ENCODE measurements around the gene RABGAP1L.

RABGAP1L gene

DNA sequence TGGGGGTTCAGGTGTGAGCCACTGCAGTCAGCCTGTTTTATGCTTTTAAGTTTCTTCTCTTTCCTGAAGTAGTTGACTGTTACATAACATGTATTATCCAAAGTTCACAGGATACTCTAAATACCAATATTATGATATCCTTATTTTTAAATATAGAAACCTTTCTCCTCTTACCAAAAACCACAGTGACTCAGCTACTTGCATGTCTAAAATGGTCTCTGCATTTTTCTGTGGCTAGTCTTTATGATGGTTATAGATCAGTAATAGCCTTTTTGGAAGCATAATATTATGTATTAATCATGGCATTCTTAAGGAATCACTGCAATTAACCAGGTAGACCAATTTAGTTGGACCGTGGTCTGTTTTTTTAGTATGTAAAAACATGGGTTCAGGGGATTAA lies 629.7 kb downstream of the RABGAP1L start:
- Histone ChIP-seq H3K9ac (ENCODE audit: low read length) (no peak overlapping the region), H3K27me3 (ENCODE audit: control insufficient read depth, insufficient read depth, low read length) (no peaks in the 10 kb centered on the region), H3K27ac (ENCODE audit: low read length) (no peak overlapping the region), H3K4me1 (ENCODE audit: control insufficient read depth, low read depth, low read length) (peaks cover 5% of the 10 kb centered on the region), H3K36me3 (ENCODE audit: control insufficient read depth, low read depth, low read length) (no peaks in the 10 kb centered on the region), H3K9me3 (ENCODE audit: control insufficient read depth, low read depth, low read length) (no peaks in the 10 kb centered on the region), H3K4me3 (ENCODE audit: low read length) (no peak overlapping the region)

DNA sequence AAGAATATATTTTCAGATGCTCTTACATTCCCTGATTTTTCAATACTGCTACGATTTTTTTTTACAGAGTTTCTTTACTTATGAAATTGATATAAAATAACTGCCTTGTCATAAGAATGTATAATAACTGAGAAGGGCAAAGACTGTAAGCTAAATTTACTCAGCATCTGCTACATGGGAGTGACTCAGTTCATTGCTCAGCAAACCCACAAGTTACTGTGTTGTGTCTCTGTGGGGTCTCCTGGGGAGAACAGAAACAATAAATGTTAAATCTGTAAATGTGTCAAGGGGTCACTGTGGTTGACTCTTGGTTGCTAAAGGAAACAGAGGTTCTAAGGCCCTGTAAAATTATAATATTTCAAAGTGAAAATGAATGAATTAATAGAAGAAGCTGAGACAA lies 630.1 kb downstream of the RABGAP1L start:
- Histone ChIP-seq H3K4me3 (ENCODE audit: low read length) (no peak overlapping the region), H3K27ac (ENCODE audit: low read length) (no peak overlapping the region), H3K27me3 (ENCODE audit: control insufficient read depth, insufficient read depth, low read length) (no peaks in the 10 kb centered on the region), H3K9me3 (ENCODE audit: control insufficient read depth, low read depth, low read length) (no peaks in the 10 kb centered on the region), H3K4me1 (ENCODE audit: control insufficient read depth, low read depth, low read length) (peaks cover 5% of the 10 kb centered on the region), H3K9ac (ENCODE audit: low read length) (no peak overlapping the region), H3K36me3 (ENCODE audit: control insufficient read depth, low read depth, low read length) (no peaks in the 10 kb centered on the region)

DNA sequence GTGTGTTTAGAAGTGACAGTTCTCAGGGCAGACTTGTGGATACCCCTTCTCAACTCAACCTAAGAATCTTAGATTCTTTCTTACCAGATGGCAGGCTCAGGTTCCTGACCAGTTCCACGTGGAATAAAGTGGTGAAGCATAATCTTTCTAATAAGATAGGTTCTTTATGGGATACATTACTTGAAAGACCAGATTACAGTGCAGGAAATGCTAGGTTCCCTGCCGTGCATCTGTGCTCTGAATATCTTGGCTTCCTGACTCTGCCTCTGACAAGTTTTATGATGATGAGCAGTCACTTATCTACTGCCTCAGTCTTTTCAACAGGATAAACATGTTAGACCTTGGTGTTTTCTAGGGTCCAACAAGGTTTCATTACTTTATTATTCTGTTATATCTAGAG lies 632.5 kb downstream of the RABGAP1L start:
- no peak overlapping the region for H3K9ac ChIP-seq (ENCODE audit: low read length)
- no peaks in the 10 kb centered on the region for H3K9me3 ChIP-seq (ENCODE audit: control insufficient read depth, low read depth, low read length)
- H3K27ac ChIP-seq (ENCODE audit: low read length), result no peak overlapping the region
- H3K36me3 ChIP-seq (ENCODE audit: control insufficient read depth, low read depth, low read length), result no peaks in the 10 kb centered on the region
- peaks cover 8% of the 10 kb centered on the region for H3K4me1 ChIP-seq (ENCODE audit: control insufficient read depth, low read depth, low read length)
- no peaks in the 10 kb centered on the region for H3K27me3 ChIP-seq (ENCODE audit: control insufficient read depth, insufficient read depth, low read length)
- H3K4me3 ChIP-seq (ENCODE audit: low read length), result no peak overlapping the region

DNA sequence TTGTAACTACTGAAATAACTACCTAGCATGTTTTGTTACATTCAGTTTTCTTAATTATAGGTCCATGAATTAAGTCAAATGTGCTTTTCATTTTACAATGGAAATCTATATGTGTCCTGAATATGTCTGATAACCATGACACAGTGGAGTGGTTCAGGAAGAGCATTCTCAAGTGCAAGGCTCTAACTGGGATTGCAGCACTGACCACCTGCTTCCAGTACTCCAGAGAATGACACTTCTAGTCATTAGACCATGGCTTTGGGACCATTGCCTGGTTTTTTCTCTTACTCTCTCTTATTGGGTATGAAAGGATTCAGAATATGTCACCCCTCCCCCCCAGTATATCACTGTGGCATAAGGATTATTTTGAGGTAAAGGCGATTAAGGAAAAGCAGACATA lies 635.5 kb downstream of the RABGAP1L start:
- H3K27ac ChIP-seq (ENCODE audit: low read length), result no peak overlapping the region

DNA sequence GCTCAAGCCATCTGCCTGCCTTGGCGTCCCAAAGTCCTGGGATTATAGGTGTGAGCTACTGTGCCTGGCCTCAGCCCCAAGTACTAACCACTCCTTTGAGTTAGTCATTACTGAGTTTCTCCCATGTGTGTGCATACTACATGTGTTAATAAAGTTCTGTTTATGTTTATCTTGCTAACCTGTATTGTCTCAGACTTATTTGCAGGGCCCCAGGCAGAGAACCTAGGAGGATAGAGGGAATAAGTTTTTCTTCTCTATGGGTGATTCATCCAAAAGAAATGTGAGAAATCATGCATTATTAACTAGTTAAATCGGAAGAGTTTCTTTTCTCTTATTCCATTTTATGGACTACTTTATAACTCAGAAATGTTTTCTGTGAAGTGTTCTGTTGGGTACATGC lies 636.5 kb downstream of the RABGAP1L start:
- no peaks in the 10 kb centered on the region for H3K36me3 ChIP-seq (ENCODE audit: control insufficient read depth, low read depth, low read length)
- H3K9ac ChIP-seq (ENCODE audit: low read length), result no peak overlapping the region
- H3K4me3 ChIP-seq (ENCODE audit: low read length), result no peak overlapping the region
- H3K4me1 ChIP-seq (ENCODE audit: control insufficient read depth, low read depth, low read length), result peaks cover 28% of the 10 kb centered on the region
- peaks cover 6% of the 10 kb centered on the region for H3K27me3 ChIP-seq (ENCODE audit: control insufficient read depth, insufficient read depth, low read length)
- no peak overlapping the region for H3K27ac ChIP-seq (ENCODE audit: low read length)
- no peaks in the 10 kb centered on the region for H3K9me3 ChIP-seq (ENCODE audit: control insufficient read depth, low read depth, low read length)

More for the DNA sequence above, 635.5 kb downstream of the RABGAP1L start:
- Histone ChIP-seq H3K4me3 (ENCODE audit: low read length) (no peak overlapping the region), H3K9ac (ENCODE audit: low read length) (no peak overlapping the region), H3K4me1 (ENCODE audit: control insufficient read depth, low read depth, low read length) (peaks cover 18% of the 10 kb centered on the region), H3K9me3 (ENCODE audit: control insufficient read depth, low read depth, low read length) (no peaks in the 10 kb centered on the region), H3K27me3 (ENCODE audit: control insufficient read depth, insufficient read depth, low read length) (no peaks in the 10 kb centered on the region), H3K36me3 (ENCODE audit: control insufficient read depth, low read depth, low read length) (no peaks in the 10 kb centered on the region)

- Histone ChIP-seq H3K4me1 (ENCODE audit: control insufficient read depth, low read depth, low read length) (peaks cover 26% of the 10 kb centered on the region), H3K36me3 (ENCODE audit: control insufficient read depth, low read depth, low read length) (no peaks in the 10 kb centered on the region), H3K27ac (ENCODE audit: low read length) (no peak overlapping the region), H3K9me3 (ENCODE audit: control insufficient read depth, low read depth, low read length) (no peaks in the 10 kb centered on the region), H3K27me3 (ENCODE audit: control insufficient read depth, insufficient read depth, low read length) (peaks cover 12% of the 10 kb centered on the region), H3K4me3 (ENCODE audit: low read length) (no peak overlapping the region), H3K9ac (ENCODE audit: low read length) (no peak overlapping the region)
These were observed 638.1 kb downstream of the RABGAP1L start for GRCh38 chr1:174797398-174797797.

GRCh38 chr1:174799136-174799479 lies 639.8 kb downstream of the RABGAP1L start:
- H3K9me3 ChIP-seq (ENCODE audit: control insufficient read depth, low read depth, low read length), result no peaks in the 10 kb centered on the region
- peaks cover 12% of the 10 kb centered on the region for H3K27me3 ChIP-seq (ENCODE audit: control insufficient read depth, insufficient read depth, low read length)
- no peaks in the 10 kb centered on the region for H3K36me3 ChIP-seq (ENCODE audit: control insufficient read depth, low read depth, low read length)
- peaks cover 26% of the 10 kb centered on the region for H3K4me1 ChIP-seq (ENCODE audit: control insufficient read depth, low read depth, low read length)
- no peak overlapping the region for H3K27ac ChIP-seq (ENCODE audit: low read length)
- H3K9ac ChIP-seq (ENCODE audit: low read length), result no peak overlapping the region
- H3K4me3 ChIP-seq (ENCODE audit: low read length), result peak overlapping the region; percentile 69

DNA sequence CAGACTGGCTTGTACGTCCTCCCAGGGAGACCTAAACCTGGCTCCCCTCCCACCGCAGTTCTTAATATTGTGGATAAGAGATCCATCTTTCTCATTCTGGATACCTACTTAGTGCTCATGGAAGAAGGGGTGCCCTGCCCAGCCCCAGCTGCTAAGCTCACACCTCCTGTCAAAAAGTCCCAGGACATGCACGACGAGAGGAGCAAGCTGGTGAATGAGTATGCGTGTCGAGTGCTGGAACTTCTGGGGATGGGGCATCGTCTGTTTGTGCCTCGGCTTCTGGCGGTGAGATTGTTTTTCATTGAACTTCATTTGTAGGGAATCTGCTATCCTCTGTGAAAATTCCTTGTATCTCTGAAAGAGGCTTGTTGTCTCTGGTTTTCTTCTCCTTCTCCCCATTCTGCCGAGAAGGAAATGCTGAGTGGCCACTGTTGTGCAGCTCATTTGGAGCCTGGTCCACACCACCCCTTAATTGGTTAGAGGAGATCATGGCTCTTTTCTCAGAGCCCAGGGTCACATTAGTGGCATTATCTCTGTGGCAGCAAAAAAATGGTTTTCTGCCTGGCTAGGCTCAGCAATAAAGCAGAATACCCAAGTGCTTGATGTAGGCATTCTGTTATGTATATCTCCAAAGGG lies 641.0 kb downstream of the RABGAP1L start:
- peak overlapping the region; percentile 69 for H3K4me3 ChIP-seq (ENCODE audit: low read length)
- H3K4me1 ChIP-seq (ENCODE audit: control insufficient read depth, low read depth, low read length), result peaks cover 23% of the 10 kb centered on the region
- no peak overlapping the region for H3K27ac ChIP-seq (ENCODE audit: low read length)
- H3K9me3 ChIP-seq (ENCODE audit: control insufficient read depth, low read depth, low read length), result no peaks in the 10 kb centered on the region
- H3K27me3 ChIP-seq (ENCODE audit: control insufficient read depth, insufficient read depth, low read length), result peaks cover 12% of the 10 kb centered on the region
- no peaks in the 10 kb centered on the region for H3K36me3 ChIP-seq (ENCODE audit: control insufficient read depth, low read depth, low read length)
- H3K9ac ChIP-seq (ENCODE audit: low read length), result peak overlapping the region; percentile 64

DNA sequence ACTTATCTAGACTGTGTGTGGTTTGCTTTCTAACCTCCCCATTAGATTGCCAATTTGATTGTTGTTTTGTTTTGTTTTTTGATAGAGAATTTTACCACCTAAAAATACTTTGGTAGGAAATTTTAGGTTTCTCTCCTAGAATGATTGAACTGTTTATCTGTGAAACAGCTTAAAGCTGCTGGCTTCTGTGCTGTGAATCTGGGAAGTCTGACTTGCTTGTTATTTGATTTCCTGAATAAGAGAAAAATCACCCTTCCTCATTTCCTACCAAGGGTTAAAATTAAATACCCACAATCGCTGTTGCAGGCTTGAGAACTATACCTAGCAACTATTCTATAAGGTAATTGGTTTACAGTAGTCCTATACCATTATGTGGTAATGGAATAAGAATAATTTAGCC lies 641.6 kb downstream of the RABGAP1L start:
- Histone ChIP-seq H3K9ac (ENCODE audit: low read length) (peak overlapping the region; percentile 64), H3K27ac (ENCODE audit: low read length) (no peak overlapping the region), H3K27me3 (ENCODE audit: control insufficient read depth, insufficient read depth, low read length) (peaks cover 12% of the 10 kb centered on the region), H3K4me1 (ENCODE audit: control insufficient read depth, low read depth, low read length) (peaks cover 23% of the 10 kb centered on the region), H3K4me3 (ENCODE audit: low read length) (peak overlapping the region; percentile 69), H3K36me3 (ENCODE audit: control insufficient read depth, low read depth, low read length) (no peaks in the 10 kb centered on the region), H3K9me3 (ENCODE audit: control insufficient read depth, low read depth, low read length) (no peaks in the 10 kb centered on the region)

DNA sequence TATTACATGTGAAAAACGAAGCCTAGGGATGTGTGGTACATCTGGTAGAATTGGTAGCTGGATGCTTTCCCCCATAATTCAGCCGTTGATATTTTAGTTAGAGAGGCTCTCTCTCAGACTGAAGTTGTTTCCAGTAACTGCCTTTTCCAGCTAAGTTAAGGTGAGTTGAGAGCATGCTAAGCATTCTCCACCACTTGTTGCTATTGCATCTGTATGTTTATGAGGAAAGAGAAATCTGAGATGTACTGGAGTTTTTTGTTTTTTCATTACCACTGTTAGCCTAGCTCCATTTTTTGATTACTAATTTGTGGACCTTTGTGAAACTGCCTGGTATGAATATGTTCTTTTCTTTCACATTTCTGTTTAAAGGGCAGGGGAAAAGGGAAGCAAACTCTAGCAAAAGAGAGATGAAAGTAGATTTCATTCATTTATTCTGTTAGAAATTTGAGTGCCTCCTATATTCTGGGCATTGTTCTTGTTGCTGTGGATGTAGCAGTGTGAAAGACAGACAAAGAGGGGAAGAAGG lies 650.5 kb downstream of the RABGAP1L start:
- Histone ChIP-seq H3K27ac (ENCODE audit: low read length) (no peak overlapping the region), H3K4me1 (ENCODE audit: control insufficient read depth, low read depth, low read length) (peaks cover 9% of the 10 kb centered on the region), H3K4me3 (ENCODE audit: low read length) (no peak overlapping the region), H3K27me3 (ENCODE audit: control insufficient read depth, insufficient read depth, low read length) (no peaks in the 10 kb centered on the region), H3K9ac (ENCODE audit: low read length) (no peak overlapping the region), H3K36me3 (ENCODE audit: control insufficient read depth, low read depth, low read length) (no peaks in the 10 kb centered on the region), H3K9me3 (ENCODE audit: control insufficient read depth, low read depth, low read length) (no peaks in the 10 kb centered on the region)

GRCh38 chr1:174812016-174812415 lies 652.7 kb downstream of the RABGAP1L start:
- Histone ChIP-seq H3K4me1 (ENCODE audit: control insufficient read depth, low read depth, low read length) (peaks cover 9% of the 10 kb centered on the region), H3K27me3 (ENCODE audit: control insufficient read depth, insufficient read depth, low read length) (no peaks in the 10 kb centered on the region)

GRCh38 chr1:174812656-174813055 lies 653.3 kb downstream of the RABGAP1L start:
- H3K36me3 ChIP-seq (ENCODE audit: control insufficient read depth, low read depth, low read length), result no peaks in the 10 kb centered on the region
- H3K4me1 ChIP-seq (ENCODE audit: control insufficient read depth, low read depth, low read length), result peaks cover 13% of the 10 kb centered on the region
- H3K9ac ChIP-seq (ENCODE audit: low read length), result no peak overlapping the region
- H3K27me3 ChIP-seq (ENCODE audit: control insufficient read depth, insufficient read depth, low read length), result no peaks in the 10 kb centered on the region
- H3K9me3 ChIP-seq (ENCODE audit: control insufficient read depth, low read depth, low read length), result no peaks in the 10 kb centered on the region
- H3K27ac ChIP-seq (ENCODE audit: low read length), result no peak overlapping the region
- H3K4me3 ChIP-seq (ENCODE audit: low read length), result no peak overlapping the region

More at GRCh38 chr1:174812016-174812415, 652.7 kb downstream of the RABGAP1L start:
- Histone ChIP-seq H3K4me3 (ENCODE audit: low read length) (no peak overlapping the region), H3K9me3 (ENCODE audit: control insufficient read depth, low read depth, low read length) (no peaks in the 10 kb centered on the region), H3K36me3 (ENCODE audit: control insufficient read depth, low read depth, low read length) (no peaks in the 10 kb centered on the region), H3K9ac (ENCODE audit: low read length) (no peak overlapping the region), H3K27ac (ENCODE audit: low read length) (no peak overlapping the region)

Data from iPS-18a (cell line).